Activated naive CD8-positive, alpha-beta T cell (primary cell): Measurements from ENCODE around the gene XIRP1.
"Not testable (repeated sequence)": the region's sequence is repeated elsewhere in the genome, so short reads cannot be mapped to it uniquely, and the experiment has no call there.

ENCODE experiments used
- H3K27ac Mint-ChIP-seq: one replicate; pipeline ENCODE4 v1.8.0; 2021; ENCODE audit warnings: mixed read lengths
- H3K27me3 Mint-ChIP-seq: one replicate; pipeline ENCODE4 v1.8.0; 2021; ENCODE audit warnings: mixed read lengths
- H3K36me3 Mint-ChIP-seq: one replicate; pipeline ENCODE4 v1.8.0; 2021; ENCODE audit warnings: mixed read lengths
- H3K4me1 Mint-ChIP-seq: one replicate; pipeline ENCODE4 v1.8.0; 2021; ENCODE audit warnings: low read depth, mixed read lengths
- H3K4me3 Mint-ChIP-seq: one replicate; pipeline ENCODE4 v1.8.0; 2021; ENCODE audit warnings: mild to moderate bottlenecking, mixed read lengths
- H3K9me3 Mint-ChIP-seq: one replicate; pipeline ENCODE4 v1.8.0; 2021; ENCODE audit warnings: low read depth, mixed read lengths

The XIRP1 gene

DNA sequence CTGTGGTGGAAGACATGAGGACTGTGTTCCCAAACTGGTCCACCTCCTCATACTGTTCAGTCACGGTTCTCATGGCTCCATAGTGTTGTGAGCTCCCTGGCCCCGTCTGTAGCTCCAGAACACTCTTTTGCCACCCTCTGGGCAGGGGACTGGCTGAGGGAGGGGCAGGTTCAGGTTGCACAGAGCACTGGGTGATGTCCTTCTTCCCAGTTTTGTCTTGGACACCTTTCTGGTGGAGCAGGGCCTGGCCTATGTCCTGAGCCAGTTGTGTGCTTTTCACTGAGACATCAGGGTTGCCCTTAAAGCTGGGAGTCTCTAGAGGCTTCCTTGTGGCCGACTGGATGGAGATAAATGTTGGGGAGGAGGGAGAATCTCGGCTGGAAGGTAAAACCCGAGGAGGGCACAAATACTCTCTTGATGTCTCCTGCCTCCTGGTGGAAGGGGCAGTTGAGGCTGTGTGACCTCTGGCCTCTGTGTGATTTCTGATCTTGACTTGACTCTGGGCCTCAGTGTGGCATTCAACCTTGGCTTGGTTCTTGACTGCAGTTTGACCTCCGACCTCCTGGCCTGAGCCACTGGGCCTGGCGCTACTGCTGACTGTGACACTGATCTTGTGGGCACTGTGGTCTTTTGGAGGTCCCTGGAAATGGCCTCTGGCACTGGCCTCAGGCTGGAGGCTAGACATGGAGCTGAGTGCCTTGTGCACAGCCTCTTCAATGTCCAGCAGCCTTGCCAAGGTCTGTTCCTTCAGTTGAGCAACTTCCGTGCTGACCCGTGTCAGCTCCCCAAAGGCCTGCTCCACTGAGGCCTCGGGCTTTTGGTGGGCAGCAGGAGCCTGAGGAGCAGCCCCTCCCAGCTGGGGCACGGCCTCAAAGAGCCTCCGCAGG is 8.1 kb downstream of the XIRP1 start:
- Mint-ChIP-seq H3K4me3 (no peak overlapping the region), H3K27ac (no peak overlapping the region), H3K36me3 (no peaks in the 10 kb centered on the region), H3K27me3 (no peaks in the 10 kb centered on the region), H3K9me3 (no peaks in the 10 kb centered on the region), H3K4me1 (peaks cover 18% of the 10 kb centered on the region)

DNA sequence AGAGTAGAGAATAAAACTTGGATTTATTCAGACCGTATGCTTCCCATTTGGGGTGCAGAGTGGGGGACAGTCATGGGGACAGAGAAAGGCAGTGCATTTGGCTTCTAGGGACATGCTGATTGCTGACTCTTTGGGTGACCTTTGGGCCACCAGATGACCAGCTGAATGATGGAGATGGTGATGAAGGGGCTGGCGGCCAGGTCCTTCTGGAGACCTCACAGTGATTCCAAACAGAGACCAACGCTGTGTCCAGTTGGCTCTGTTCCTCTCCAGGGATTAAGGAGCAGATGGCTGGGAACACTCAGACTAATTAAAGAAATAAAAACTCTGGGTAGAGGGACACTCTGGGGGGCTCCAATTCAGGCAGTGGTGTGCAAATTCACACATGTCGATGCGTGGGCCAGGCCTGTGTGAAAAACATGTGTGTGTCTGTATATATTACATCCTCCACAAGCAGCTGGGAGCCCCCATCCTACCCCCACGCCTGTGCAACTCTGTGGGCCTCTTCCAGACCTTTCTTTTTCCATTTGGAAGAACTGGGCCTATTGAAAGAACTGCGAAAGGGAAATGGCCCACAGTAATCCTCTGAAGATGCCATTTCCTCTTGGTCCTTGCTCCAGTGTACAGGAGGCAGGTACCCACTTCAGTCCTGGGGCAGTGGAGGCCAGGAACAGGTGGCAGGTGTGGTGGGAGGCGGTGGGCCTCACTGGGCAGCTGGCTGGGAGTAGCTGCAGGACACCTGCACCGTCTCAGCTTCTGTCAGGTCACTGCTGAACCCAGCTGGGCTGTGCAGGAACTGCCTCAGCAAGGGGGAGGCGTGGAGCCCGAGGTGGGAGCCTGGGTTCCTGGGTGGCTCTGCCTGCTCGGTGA is 8.9 kb downstream of the XIRP1 start:
- peak overlapping the region; percentile 0 for H3K27ac Mint-ChIP-seq
- H3K36me3 Mint-ChIP-seq, result no peaks in the 10 kb centered on the region
- no peak overlapping the region for H3K4me3 Mint-ChIP-seq
- H3K4me1 Mint-ChIP-seq, result peaks cover 26% of the 10 kb centered on the region
- H3K9me3 Mint-ChIP-seq, result no peaks in the 10 kb centered on the region
- H3K27me3 Mint-ChIP-seq, result no peaks in the 10 kb centered on the region

DNA sequence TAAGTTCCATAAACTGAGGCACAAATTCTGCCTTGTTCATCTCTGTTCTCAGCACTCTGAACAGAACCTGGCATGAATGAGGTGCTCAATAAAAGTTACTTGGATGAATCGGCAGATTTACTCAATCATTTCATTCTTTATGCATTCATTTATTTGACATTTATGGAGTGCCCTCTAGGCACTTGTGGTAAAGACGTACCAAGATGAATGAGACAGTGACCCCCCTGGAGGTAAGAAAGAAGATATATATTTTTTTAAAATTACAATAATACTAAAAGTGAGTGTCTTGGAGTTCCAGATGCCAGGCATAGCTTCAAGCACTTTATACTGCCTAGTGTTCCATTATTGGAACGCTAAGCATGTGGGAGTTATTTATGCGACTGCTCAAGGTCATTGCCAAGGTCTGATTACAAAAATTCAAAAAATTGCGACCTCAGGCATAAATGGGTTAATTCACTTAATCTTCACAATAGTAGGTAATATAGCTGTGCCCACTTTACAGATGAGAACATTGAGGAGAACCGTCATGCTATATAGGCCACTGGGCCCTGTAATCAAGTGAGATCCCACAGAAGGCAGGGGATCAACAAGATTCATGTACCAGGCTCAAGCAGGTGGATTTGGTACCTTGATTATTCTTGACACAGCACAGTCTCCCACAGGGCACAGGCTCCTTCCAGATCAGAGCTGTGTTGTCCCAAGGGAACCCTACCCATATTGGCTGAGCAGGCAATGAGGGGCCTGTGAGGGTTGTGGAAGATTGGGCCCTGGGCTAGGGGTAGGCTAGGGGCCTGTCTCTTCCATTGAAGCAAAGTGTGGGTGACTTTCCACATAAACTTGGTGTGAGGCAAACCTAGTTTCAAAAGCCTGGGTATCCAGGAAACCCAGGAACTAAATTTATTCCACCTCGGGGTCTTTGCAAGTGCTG is 10.7 kb downstream of the XIRP1 start:
- no peaks in the 10 kb centered on the region for H3K36me3 Mint-ChIP-seq
- H3K9me3 Mint-ChIP-seq, result no peaks in the 10 kb centered on the region
- peak overlapping the region; percentile 92 for H3K27ac Mint-ChIP-seq
- H3K4me3 Mint-ChIP-seq, result peak overlapping the region; percentile 82
- no peaks in the 10 kb centered on the region for H3K27me3 Mint-ChIP-seq
- peaks cover 38% of the 10 kb centered on the region for H3K4me1 Mint-ChIP-seq

DNA sequence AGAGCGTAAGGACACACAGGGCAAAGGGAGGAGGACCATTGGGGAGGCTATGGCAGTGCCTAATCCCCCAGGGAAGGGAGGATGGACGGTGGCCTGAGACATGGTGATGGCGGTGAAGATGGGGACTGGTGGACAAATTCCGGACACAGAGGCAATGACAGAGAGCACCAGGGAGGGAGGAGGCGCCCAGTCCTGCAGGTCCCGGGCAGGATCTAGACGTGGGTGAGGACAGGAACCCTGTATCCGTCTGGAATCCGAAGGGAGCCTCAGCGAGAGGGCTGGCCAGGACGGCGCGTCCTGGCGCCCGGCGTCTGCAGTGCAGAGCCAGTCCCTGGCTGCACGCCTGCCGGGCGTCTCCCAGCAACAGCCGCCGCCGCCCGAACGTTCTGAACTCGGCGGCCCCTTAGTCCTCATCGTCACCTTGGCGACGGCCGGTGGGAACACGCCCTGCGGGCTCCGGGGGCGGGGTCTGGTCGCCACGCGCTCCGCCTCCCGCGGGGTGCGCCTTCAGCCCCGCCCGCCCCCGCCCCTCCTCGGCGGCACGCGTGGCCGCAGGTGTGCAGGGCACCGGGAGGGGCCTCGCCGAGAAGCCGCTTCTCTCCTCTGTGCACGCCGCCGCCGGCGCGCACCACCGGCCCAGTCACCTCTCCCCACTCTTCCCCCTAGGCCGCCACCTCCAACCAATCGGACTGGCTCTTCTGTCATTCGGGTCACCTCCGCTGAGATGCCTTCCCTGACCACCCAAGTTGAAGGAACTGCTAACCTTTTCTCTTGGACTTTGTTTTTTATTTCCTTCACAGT is 11.6 kb downstream of the XIRP1 start:
- Mint-ChIP-seq H3K4me3 (peak overlapping the region; percentile 88), H3K9me3 (no peaks in the 10 kb centered on the region), H3K27ac (peak overlapping the region; percentile 92), H3K36me3 (no peaks in the 10 kb centered on the region), H3K4me1 (peaks cover 45% of the 10 kb centered on the region), H3K27me3 (no peaks in the 10 kb centered on the region)

DNA sequence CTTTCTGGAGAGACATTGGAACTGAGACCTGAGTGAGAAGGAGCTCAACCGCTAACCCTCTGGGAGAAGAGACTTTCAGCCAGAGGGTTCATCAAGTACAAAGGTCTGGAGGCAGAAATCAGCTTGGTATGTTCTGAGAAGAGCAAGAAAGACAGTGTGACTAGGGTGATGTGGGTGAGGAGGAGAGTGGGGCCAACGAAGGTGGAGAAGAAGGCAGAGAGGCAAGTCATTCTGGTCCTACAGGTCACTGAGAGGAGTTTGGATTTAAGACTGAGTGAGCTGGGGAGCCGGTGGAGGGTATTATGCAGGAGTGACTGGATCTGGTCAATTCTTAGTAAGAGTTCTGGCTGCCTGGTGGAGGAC is 12.2 kb downstream of the XIRP1 start:
- H3K4me1 Mint-ChIP-seq, result peaks cover 45% of the 10 kb centered on the region

DNA sequence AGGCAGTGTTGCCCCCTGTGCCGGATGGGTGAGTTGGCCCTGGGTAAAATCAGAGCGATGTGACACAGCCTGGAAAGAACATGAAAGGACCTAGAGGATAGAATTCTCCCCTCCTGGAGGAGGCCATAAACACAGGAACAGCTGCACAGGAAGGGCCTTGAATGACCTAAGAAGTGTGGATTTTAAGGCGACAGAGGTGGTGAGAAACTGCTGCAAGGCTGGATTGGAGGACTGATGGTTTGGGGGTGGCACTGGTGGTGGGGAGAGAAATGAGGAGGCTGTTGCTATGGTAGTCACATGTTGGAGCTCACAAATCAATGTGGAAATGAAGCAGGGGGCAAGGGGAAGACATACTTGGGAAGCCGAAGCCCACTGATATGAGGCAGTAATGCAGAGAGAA is 13.8 kb downstream of the XIRP1 start:
- no peaks in the 10 kb centered on the region for H3K36me3 Mint-ChIP-seq
- H3K27me3 Mint-ChIP-seq, result no peaks in the 10 kb centered on the region
- H3K9me3 Mint-ChIP-seq, result no peaks in the 10 kb centered on the region
- peak overlapping the region; percentile 66 for H3K27ac Mint-ChIP-seq
- H3K4me1 Mint-ChIP-seq, result peaks cover 45% of the 10 kb centered on the region
- H3K4me3 Mint-ChIP-seq, result peak overlapping the region; percentile 88

More for the DNA sequence above, 12.2 kb downstream of the XIRP1 start:
- H3K4me3 Mint-ChIP-seq, result peak overlapping the region; percentile 88
- no peaks in the 10 kb centered on the region for H3K9me3 Mint-ChIP-seq
- H3K36me3 Mint-ChIP-seq, result no peaks in the 10 kb centered on the region
- H3K27me3 Mint-ChIP-seq, result no peaks in the 10 kb centered on the region
- peak overlapping the region; percentile 81 for H3K27ac Mint-ChIP-seq

DNA sequence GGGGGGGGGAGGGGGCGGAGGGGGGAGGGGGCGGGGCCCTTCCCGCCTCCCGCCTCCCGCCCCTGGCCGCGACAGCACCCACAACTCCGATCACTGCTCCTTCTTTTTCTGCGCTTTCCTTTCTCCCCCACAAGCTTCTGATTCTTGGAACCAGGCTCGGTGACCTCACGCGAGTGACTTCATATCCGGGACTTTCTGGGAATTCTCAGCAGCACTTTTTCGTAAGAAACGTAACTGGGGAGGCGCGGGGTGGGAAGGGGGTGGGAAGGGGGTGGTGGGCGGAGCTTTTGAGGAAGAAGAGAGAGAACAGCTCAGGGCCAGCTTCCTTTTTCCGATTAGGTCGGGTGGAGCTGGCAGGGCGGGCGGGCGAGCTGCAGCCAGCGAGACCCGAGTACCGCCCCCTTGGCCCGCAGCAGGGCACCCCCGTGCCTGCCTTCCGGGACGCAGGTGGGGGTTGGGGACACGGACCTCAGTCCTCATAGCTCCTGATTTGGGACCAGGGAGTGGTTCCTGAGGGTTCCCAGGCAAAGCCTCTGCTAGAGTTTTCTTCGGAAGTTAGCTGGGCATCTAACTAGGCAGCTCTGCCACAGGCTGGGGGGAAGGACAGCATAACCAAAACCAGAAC is 14.6 kb downstream of the XIRP1 start:
- Mint-ChIP-seq H3K27ac (peak overlapping the region; percentile 77), H3K27me3 (no peaks in the 10 kb centered on the region), H3K4me3 (peak overlapping the region; percentile 66), H3K4me1 (peaks cover 45% of the 10 kb centered on the region), H3K9me3 (no peaks in the 10 kb centered on the region), H3K36me3 (no peaks in the 10 kb centered on the region)

DNA sequence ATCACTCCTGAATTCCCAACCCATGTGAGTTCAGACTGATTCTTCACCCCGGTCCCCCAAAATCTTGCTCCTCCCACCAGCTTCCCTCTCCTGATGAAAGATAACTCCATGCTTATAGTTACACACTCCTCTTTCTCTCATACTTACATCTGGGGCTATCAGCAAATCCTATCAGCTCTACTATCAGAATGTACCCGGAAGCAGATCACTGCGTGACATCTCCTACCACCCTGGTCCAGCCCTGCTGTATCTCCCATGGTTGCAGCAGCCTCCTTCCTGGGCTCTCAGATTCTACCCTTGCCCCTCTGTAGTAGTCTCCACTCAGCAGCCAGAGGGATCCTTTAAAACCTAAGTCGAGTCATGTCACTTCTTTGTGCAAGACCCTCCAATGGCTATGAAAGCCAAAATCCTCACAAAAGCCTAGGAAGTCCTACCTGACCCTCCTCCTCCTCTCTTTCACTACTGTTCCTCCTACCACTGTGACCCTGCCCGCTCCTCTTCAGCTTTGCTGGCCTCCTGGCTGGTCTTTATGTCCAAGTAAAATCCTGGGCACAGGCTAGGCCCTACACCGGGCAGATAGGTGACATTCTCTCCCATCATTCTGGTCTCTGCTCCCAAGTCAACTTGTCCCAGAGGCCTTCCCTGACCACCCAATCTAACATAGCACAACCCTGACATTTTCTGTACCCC is 16.2 kb downstream of the XIRP1 start:
- Mint-ChIP-seq H3K4me1 (peaks cover 43% of the 10 kb centered on the region), H3K36me3 (no peaks in the 10 kb centered on the region), H3K9me3 (no peaks in the 10 kb centered on the region), H3K27me3 (no peaks in the 10 kb centered on the region), H3K27ac (peak overlapping the region; percentile 46), H3K4me3 (no peak overlapping the region)

DNA sequence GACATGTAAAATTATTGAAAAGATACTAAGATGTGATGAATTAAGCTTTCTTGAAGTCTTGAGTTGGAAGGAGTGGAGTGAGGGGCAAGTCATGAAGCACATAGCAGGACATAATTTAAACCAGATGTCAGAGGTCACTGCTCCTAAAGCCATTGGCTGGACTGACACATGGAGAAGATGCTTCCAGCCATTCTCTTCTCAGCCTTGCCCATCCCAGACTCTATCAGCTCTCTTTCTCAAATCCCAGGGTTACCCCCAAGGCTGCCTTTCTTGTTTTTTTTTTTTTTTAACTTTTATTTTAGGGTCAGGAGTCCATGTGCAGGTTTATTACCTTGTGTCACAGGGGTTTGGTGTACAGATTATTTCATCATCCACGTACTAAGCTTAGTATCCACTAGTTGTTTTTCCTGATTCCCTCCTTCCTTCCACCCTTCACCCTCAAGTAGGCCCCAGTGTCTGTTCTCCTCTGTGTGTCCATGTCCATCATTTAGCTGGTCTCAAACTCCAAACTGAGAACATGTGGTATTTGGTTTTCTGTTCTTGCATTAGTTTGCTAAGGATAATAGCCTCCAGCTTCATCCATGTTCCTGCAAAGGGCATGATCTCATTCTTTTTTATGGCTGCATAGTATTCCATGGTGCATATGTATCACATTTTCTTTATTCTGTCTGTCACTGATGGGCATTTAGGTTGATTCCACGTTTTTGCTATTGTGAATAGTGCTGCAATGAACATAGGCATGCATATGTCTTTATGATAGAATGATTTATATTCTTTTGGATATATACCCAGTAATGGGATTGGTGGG is 18.9 kb downstream of the XIRP1 start:
- Mint-ChIP-seq H3K36me3 (no peaks in the 10 kb centered on the region), H3K9me3 (no peaks in the 10 kb centered on the region), H3K4me3 (no peak overlapping the region), H3K4me1 (peaks cover 20% of the 10 kb centered on the region), H3K27me3 (no peaks in the 10 kb centered on the region), H3K27ac (no peak overlapping the region)

DNA sequence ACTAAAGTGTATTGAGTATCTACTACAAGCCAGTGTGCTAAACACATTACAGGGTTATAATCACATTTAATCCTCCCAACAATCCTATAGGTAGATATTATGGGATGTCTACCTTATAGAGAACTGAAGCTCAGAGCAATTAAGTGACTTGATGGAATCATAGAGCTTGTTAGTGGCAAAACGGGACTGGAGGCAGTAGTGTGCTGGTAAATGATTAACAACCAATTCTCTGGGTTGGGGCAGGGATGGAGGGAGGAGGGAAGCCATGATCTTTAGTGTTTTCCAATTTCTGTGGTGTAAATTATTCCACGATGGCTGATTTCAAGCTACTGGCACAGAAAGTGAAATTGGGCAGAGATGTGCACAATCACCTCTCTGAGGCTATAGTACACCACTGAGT is 20.5 kb downstream of the XIRP1 start:
- Mint-ChIP-seq H3K27me3 (no peaks in the 10 kb centered on the region), H3K4me3 (no peak overlapping the region), H3K36me3 (no peaks in the 10 kb centered on the region), H3K9me3 (no peaks in the 10 kb centered on the region), H3K27ac (no peak overlapping the region), H3K4me1 (peaks cover 9% of the 10 kb centered on the region)

DNA sequence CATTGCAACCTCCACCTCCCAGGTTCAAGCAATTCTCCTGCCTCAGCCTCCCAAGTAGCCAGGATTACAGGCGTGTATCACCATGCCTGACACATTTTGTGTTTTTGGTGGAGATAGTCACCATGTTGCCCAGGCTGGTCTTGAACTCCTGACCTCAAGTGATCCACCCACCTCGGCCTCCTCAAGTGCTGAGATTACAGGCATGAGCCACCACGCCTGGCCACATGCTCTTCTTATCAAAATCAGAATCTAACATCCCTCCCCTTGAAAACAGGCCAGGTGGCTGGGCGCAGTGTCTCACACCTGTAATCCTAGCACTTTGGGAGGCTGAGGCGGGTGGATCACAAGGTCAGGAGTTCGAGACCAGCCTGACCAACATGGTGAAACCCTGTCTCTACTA is 21.5 kb downstream of the XIRP1 start:
- not testable (repeated sequence) for H3K4me1 Mint-ChIP-seq, H3K4me3 Mint-ChIP-seq, H3K9me3 Mint-ChIP-seq, H3K27ac Mint-ChIP-seq, H3K27me3 Mint-ChIP-seq, H3K36me3 Mint-ChIP-seq

DNA sequence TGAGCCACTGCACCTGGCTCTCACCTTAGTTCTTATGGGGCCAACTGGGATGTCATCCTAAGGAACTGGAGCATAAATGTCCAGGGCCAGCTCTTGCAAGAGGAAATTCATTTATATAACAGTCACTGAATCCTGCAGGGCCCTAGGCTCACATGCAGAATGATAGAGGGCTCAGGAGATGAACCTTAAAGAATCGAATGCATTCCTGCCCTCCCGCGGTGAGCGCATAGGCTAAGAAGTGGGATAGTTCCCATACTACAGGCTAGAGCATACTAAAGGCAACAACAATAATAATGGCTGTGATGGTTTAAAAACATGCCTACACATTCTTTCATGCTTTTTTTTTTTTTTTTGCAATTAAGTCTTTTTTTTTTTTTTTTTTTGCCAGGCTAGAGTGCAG is 21.9 kb downstream of the XIRP1 start:
- H3K27ac Mint-ChIP-seq, result no peak overlapping the region
- peaks cover 7% of the 10 kb centered on the region for H3K4me1 Mint-ChIP-seq
- no peaks in the 10 kb centered on the region for H3K9me3 Mint-ChIP-seq
- H3K27me3 Mint-ChIP-seq, result no peaks in the 10 kb centered on the region
- H3K4me3 Mint-ChIP-seq, result no peak overlapping the region
- H3K36me3 Mint-ChIP-seq, result no peaks in the 10 kb centered on the region

DNA sequence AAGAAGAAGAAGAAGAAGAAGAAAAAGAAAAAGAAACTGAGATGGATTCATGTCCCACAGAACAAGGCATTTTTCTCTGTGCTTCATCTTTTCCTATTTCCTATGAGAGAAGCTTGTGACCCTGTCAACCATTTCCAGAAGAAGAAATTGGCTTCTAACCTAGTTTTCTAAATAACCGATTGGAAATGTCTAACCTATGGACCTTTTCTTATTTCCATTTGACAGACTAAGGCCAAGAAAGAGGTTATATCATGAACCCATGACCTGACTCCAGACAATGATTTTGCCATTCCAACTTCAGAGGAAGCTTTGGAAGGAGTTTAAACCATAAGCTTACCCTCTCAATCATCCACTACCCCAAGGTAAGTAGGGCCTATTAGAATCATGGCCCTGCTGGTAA is 22.7 kb downstream of the XIRP1 start:
- H3K27ac Mint-ChIP-seq, result no peak overlapping the region
- no peaks in the 10 kb centered on the region for H3K27me3 Mint-ChIP-seq
- no peak overlapping the region for H3K4me3 Mint-ChIP-seq
- no peaks in the 10 kb centered on the region for H3K9me3 Mint-ChIP-seq
- H3K4me1 Mint-ChIP-seq, result peaks cover 7% of the 10 kb centered on the region
- no peaks in the 10 kb centered on the region for H3K36me3 Mint-ChIP-seq
